Mononuclear cell (primary cell): ENCODE measurements around the gene PDAP1. TPM values are rescaled to one million over a fixed set of nuclear protein-coding genes. Genes with fewer than 3 reads are reported as not detected.
A peak's percentile ranks its signal among the peaks of the same experiment; 100 is the strongest.
"Not testable (repeated sequence)": the region's sequence is repeated elsewhere in the genome, so short reads cannot be mapped to it uniquely, and the experiment has no call there.

Source experiments
- H3K27me3 ChIP-seq: 2 replicates; pipeline ENCODE4 v1.6.0; 2011; ENCODE audit warnings: low read length, control low read depth; ENCODE audit not compliant: insufficient read depth
- H3K4me1 ChIP-seq: 2 replicates; pipeline ENCODE4 v1.5.1; 2011; ENCODE audit warnings: mild to moderate bottlenecking, low read length, control low read depth; ENCODE audit not compliant: insufficient read depth
- H3K4me3 ChIP-seq: 2 replicates; pipeline ENCODE4 v1.5.1; 2011; ENCODE audit warnings: mild to moderate bottlenecking, low read length, moderate library complexity
- H3K9me3 ChIP-seq: 2 replicates; pipeline ENCODE4 v1.5.1; 2011; ENCODE audit warnings: low read depth, mild to moderate bottlenecking, control low read depth, low read length
- total RNA-seq: library from RNA; depleted of rRNA; stranded (reverse); fragments of >200 nt; gene quantifications from one replicate; pipeline ENCODE4 v1.2.3, GENCODE V29; 2012

PDAP1 gene
- total RNA-seq, 1 donor, result 29.6 TPM

DNA sequence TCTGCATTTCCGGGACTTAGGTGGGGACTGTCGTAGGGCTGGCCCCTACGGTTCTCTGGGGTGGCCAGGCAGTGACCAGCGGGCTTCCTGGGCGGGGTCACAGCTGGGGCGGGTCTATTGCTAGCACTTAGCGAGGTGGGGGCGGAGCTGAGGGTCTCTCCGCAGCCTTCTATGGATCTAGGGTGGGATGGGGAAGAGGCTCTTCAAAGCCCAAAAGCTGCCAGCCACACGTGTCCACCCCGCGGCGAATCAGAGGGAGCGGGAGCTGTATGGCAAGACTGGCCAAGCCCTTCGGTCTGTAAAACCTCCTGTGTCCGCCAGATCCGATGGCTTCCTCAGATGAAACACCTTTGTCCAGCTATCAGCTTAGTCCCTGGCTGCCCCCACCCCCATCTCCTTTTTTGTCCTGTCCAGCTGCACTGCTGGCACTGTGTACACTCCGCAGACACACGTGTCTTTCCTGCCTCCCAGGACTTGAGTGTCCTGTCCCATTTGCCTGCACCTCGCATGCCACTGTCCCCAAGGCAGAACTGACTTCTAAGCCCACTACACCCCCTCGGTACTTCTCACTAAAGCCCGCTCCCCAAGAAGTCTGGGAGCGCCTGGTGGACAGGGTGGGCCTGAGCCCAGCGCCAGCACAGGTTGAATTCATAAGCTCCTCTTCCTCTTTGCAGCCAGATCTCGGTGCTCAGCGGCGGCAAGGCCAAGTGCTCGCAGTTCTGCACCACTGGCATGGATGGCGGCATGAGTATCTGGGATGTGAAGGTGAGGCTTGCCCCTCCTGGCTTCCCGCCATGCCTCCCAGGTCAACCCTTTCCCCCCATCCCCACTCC is 14.8 kb downstream of the PDAP1 start:
- Histone ChIP-seq H3K27me3 (no peaks in the 10 kb centered on the region), H3K9me3 (no peaks in the 10 kb centered on the region), H3K4me3 (peak overlapping the region; percentile 25), H3K4me1 (peaks cover 37% of the 10 kb centered on the region)

DNA sequence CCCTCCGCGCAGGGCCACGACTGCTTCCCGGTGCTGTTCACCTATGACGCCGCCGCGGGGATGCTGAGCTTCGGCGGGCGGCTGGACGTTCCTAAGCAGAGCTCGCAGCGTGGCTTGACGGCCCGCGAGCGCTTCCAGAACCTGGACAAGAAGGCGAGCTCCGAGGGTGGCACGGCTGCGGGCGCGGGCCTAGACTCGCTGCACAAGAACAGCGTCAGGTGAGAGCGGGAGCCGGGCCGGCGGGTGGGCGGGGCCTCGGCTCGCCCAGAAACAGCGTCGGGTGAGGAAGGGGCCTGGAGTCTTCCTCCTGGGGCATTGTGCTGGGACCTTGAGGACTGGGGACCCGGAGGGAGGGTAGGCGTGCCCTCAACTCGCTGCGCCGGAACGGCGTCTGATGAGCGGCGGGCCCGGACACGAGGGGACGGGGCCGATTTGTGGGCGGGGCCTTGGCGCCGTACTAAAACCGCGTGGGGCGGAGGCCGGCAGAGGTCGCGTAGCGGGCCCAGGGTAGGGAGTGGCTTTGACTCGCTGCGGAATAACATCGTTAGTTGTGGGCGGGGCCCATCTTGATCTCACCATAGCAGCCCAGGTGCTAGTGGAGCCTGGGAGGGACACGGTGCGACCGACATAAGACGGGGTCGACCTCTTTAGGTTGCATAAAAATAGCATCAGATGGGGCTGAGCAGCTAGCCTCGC is 15.6 kb downstream of the PDAP1 start:
- no peaks in the 10 kb centered on the region for H3K9me3 ChIP-seq
- H3K27me3 ChIP-seq, result no peaks in the 10 kb centered on the region
- H3K4me1 ChIP-seq, result peaks cover 37% of the 10 kb centered on the region
- peak overlapping the region; percentile 25 for H3K4me3 ChIP-seq

DNA sequence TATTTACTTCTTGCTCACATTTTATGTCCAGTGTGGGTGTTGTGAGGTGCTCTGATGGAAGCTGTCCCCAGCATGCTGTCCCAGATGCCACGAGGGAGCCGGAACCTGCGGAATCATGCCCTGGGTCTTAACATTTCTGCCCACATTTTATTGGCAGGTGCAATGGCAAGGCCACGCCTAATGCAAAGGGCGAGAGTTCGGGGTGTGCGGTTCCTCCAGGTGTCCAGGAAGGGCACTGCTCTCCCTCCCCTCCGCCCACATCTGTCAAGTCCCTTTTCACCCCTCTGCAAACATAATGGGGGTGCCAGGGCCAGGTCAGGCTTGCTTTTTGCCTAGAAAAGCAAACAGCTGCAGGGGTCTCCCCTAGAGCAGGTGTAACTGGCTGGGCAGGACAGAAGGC is 16.4 kb downstream of the PDAP1 start:
- Histone ChIP-seq H3K4me3 (no peak overlapping the region), H3K27me3 (no peaks in the 10 kb centered on the region), H3K4me1 (peaks cover 37% of the 10 kb centered on the region), H3K9me3 (no peaks in the 10 kb centered on the region)

DNA sequence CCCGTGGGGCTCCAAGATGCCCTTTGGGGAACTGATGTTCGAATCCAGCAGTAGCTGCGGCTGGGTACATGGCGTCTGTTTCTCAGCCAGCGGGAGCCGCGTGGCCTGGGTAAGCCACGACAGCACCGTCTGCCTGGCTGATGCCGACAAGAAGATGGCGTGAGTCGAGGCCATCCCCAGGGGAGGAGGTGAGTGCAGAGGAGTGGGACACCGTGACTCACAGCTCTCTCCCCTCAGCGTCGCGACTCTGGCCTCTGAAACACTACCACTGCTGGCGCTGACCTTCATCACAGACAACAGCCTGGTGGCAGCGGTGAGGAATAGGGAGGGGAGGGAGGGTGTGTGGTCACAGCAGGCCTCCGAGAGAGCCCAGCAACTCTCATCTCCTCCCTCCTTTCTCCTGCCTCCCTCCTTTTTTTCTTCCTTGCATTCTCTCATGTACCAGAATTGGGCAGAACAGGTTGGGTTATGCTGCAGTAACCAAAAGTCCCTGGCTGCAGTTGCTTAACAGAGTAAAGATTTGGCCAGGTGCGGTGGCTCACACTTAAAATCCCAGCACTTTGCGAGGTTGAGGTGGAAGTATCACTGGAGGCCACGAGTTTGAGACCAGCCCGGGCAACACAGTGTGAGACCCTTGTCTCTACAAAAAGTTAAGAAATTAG is 17.3 kb downstream of the PDAP1 start:
- Histone ChIP-seq H3K27me3 (no peaks in the 10 kb centered on the region), H3K9me3 (no peaks in the 10 kb centered on the region), H3K4me3 (no peak overlapping the region), H3K4me1 (peaks cover 44% of the 10 kb centered on the region)

DNA sequence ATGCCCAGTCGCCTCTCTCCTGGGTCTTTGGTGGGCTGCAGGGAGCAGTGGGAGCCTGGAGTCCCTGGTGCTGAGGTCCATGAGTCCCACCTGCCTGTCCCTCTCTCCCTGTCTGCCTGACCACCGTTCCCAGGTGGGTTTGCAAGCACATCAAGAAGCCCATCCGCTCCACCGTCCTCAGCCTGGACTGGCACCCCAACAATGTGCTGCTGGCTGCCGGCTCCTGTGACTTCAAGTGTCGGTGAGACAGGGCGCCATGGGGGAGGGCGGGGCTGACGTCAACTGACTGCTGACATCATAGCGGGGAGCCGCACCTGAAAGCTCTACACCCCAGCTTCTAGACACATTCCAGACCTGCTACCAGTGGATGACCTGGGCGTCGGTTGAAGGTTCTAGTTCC is 18.6 kb downstream of the PDAP1 start:
- H3K4me3 ChIP-seq, result no peak overlapping the region
- peaks cover 56% of the 10 kb centered on the region for H3K4me1 ChIP-seq
- H3K27me3 ChIP-seq, result no peaks in the 10 kb centered on the region
- H3K9me3 ChIP-seq, result no peaks in the 10 kb centered on the region

DNA sequence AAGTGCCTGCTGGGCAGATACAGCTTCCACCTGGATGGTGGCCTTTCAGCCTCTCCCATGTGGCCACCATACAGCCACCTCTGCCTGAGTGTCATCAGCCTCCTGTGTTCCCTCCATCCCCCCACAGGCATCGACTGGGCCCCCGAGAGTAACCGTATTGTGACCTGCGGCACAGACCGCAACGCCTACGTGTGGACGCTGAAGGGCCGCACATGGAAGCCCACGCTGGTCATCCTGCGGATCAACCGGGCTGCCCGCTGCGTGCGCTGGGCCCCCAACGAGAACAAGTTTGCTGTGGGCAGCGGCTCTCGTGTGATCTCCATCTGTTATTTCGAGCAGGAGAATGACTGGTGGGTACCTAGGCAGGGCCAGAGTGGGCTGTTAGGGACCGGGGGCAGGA is 20.5 kb downstream of the PDAP1 start:
- Histone ChIP-seq H3K27me3 (no peaks in the 10 kb centered on the region), H3K4me1 (peaks cover 60% of the 10 kb centered on the region), H3K4me3 (no peak overlapping the region), H3K9me3 (no peaks in the 10 kb centered on the region)

DNA sequence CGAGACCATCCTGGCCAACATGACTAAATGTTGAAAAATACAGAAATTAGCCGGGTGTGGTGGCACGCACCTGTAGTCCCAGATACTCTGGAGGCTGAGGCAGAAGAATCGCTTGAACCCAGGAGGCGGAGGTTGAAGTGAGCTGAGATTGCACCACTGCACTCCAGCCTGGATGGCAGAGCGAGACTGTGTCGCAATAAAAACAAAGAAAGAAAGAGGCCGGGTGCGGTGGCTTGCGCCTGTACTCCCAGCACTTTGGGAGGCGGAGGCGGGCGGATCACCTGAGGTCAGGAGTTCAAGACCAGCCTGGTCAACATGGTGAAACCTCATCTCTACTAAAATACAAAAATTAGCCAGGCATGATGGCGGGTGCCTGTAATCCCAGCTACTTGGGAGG is 21.2 kb downstream of the PDAP1 start:
- not testable (repeated sequence) for H3K9me3 ChIP-seq, H3K27me3 ChIP-seq, H3K4me3 ChIP-seq
- peaks cover 58% of the 10 kb centered on the region for H3K4me1 ChIP-seq

DNA sequence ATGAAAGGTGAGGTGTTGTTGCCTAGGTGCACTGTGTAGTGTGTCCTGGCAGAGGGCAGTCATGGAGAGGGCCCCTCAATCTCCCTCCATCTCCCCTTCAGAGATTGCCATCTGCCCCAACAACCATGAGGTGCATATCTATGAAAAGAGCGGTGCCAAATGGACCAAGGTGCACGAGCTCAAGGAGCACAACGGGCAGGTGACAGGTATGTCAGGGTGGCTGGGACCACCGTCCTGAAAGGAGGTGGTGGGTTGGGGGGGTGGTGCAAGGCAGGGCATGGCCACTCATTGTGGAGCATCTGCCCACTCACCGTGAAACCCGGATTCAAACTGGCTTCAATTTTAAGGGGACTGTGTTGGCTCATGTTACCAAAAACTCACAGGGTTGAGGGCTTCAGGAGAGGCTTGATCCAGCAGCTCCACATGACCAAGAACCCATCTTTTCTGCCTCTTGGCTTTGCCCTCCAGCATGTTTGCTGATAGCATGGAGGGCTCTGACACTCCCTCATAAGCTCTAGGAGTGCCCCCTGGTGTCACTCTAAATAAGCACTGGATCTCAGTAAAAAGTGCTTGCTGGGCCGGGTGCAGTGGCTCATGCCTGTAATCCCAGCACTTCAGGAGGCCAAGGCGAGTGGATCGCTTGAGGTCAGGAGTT is 21.7 kb downstream of the PDAP1 start:
- no peaks in the 10 kb centered on the region for H3K27me3 ChIP-seq
- H3K9me3 ChIP-seq, result no peaks in the 10 kb centered on the region
- no peak overlapping the region for H3K4me3 ChIP-seq
- peaks cover 58% of the 10 kb centered on the region for H3K4me1 ChIP-seq

DNA sequence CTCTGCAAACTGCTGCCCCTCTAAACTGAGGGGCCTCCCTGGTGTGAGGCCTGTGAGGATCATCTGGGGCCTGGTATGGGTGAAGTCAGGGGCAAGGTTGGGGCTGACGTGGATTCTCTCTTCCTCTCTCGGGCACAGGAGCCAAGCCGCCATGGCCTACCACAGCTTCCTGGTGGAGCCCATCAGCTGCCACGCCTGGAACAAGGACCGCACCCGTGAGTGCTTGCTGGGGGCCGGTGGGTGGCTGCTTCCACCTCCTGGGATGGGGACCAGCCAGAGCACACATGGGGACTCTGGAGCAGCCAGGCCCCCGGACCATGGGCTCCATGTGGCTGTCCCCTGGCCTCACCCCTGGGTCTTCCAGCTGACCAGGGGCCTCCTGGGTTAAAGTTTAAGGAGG is 22.8 kb downstream of the PDAP1 start:
- peaks cover 58% of the 10 kb centered on the region for H3K4me1 ChIP-seq

DNA sequence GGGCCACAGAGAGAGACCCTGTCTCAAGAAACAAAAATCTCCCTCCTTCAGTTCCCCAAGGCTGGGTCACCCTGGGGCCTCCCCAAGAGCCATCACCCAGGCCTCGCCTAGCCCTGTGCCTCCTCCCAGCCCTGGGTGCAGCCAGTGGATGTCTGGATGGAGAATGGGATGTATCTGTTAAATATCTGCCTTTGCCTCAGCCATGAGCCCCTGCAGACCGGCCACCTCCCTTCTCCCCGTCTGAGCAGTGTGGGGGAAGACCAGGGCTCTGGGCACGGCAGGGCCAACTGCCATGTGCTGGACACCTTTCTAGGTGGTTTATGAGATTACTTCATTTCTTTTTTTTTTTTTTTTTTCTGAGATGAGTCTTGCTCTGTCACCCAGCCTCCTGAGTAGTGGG is 23.9 kb downstream of the PDAP1 start:
- H3K4me1 ChIP-seq, result peaks cover 69% of the 10 kb centered on the region
- no peaks in the 10 kb centered on the region for H3K9me3 ChIP-seq
- H3K4me3 ChIP-seq, result no peak overlapping the region
- H3K27me3 ChIP-seq, result no peaks in the 10 kb centered on the region

More for the DNA sequence above, 22.8 kb downstream of the PDAP1 start:
- Histone ChIP-seq H3K9me3 (no peaks in the 10 kb centered on the region), H3K4me3 (no peak overlapping the region), H3K27me3 (no peaks in the 10 kb centered on the region)

DNA sequence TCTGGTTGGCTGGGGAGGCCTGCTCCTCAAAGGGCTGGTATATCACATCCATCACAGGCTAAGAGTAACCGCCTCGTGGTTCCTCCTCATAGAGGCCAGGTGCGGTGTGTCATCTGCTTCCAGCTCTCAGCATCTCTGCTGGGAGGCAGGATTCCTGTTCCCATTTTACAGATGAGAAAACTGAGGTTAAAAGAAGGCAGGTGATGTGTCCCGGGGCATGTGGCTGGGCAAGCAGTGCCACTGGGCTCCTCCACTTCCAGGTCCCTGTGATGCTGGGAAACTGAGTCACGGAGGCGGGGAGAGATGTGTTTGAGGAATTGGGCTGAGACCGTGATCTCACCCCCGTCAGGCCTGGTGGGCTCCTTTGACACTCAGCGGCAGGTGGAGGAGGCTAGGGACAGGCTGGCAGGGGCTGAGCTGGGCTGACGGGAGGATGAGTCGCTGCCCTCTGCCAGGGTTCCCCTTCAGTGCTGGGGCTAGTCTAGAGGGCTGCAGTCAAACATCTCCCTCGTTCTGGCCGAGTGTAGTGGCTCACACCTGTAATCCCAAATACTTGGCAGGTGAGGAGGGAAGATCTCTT is 24.5 kb downstream of the PDAP1 start:
- no peaks in the 10 kb centered on the region for H3K9me3 ChIP-seq
- peaks cover 75% of the 10 kb centered on the region for H3K4me1 ChIP-seq
- no peak overlapping the region for H3K4me3 ChIP-seq
- H3K27me3 ChIP-seq, result no peaks in the 10 kb centered on the region

DNA sequence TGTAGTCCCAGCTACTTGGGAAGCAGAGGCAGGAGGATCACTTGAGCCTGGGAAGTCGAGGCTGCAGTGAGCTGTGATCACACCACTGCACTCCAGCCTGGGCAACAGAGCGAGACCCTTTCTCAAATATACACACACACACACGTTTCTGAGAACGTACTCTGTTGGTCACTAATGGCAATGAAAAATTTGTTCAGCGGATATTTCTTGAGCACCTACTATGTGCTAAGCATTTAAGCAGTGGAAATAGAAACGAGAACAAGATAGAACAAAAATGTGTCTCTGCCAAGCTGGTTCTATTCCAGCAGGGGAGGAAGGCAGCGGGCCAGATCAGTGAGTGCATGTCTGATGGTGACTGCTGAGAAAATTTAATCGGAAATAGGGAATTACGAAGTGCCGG is 25.2 kb downstream of the PDAP1 start:
- no peak overlapping the region for H3K4me3 ChIP-seq
- H3K4me1 ChIP-seq, result peaks cover 82% of the 10 kb centered on the region
- no peaks in the 10 kb centered on the region for H3K9me3 ChIP-seq
- no peaks in the 10 kb centered on the region for H3K27me3 ChIP-seq

DNA sequence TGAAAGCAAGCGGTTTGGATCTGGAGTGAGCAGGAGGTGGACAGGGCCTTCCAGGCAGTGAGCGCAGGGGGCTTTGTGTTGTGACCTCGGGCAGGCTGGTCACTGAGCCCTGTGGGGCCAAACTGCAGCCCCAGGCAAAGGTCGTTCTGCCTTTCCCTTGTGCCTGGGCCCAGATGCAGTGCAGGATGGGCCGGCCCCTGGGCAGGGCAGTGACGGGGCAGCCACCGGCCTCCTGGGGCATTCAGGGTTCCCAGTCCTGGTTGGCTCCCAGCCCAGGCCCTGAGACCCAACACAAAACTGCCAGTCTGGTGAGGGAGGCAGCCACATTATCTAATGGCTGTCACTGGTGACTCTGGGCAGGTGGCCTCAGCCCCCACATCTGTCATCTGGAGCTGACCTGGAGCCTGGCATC is 26.7 kb downstream of the PDAP1 start:
- Histone ChIP-seq H3K4me3 (no peak overlapping the region), H3K4me1 (peaks cover 97% of the 10 kb centered on the region), H3K27me3 (no peaks in the 10 kb centered on the region), H3K9me3 (no peaks in the 10 kb centered on the region)

DNA sequence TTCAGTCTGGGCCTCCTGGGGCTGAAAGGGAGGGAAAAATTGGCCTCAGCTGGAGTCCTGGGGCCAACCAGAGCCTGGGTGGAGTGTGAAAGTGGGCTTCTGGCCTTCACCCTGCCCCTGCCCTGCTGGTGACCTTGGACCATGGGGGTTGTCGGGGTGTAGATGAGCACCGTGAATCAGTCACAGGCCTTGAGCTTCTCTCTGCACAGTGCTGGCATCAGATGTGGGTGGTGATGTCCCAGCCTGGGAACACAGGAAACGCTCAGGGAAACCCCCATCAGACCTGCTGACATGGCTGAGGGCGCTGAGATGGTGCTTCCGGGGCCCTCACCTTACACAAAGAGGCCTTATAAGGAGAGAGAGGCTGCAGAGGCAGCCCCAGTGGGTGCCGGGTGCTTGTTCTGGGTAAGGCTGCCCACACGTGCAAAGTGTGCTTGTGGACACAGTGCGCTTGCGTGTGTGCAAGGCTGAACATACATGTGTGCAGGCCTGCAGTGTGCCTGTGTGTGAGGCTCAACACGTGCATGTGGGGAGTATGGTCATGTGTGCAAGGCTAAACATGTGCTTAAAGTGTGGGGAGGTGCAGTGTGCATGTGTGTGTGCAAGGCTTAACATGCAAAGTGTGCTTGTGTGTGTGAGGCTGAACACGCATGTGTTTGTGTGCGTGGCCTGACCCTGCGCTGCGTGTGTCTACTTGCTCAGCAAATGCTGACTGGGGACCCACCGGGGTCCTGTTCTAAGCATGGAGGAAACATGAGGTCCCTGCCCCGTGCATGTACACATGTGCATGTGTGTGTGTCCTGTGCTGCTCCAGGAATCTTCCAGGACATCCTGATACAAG is 27.4 kb downstream of the PDAP1 start:
- H3K27me3 ChIP-seq, result no peaks in the 10 kb centered on the region
- H3K4me3 ChIP-seq, result peak overlapping the region; percentile 40
- H3K4me1 ChIP-seq, result peaks cover 97% of the 10 kb centered on the region
- H3K9me3 ChIP-seq, result no peaks in the 10 kb centered on the region
